A549 (cell line): Measurements from ENCODE around the gene SPTBN4. TPM values are rescaled to one million over a fixed set of nuclear protein-coding genes. Genes with fewer than 3 reads are reported as not detected.

ENCODE experiments used
- ATAC-seq, 2 experiments: fragments of 200-7000 bp in 1 of 2; fragments of >200 bp in 1 of 2; cut with Nextera tagmentation in 1 of 2; cut with Tn5 transposase in 1 of 2; 3 replicates each; pipeline versions ENCODE4 v1.8.0 to v1.9.1; 2018 to 2020; ENCODE audit warnings: mild to moderate bottlenecking in 1 of 2, moderate library complexity in 1 of 2
- CTCF ChIA-PET: fragments of 300-600 bp; sonication (Branson Sonifier 250); formaldehyde crosslinking; extraction: SDS; loops from one replicate; lab custom pipeline; 2021; ENCODE audit warnings: antibody characterized with exemption, inconsistent platforms; lab: Yijun Ruan, JAX
- POLR2A ChIA-PET: fragments of 350-600 bp; formaldehyde crosslinking; extraction: SDS; loops from one replicate; lab custom pipeline; 2021; ENCODE audit warnings: antibody characterized with exemption, inconsistent platforms; lab: Yijun Ruan, JAX
- DNase-seq, 2 experiments: peaks; one replicate each; pipeline versions ENCODE4 v3.0.0 to v3.0.0-alpha.2; 2011 to 2016; ENCODE audit warnings: low read depth in 1 of 2, low spot score in 1 of 2
- FAIRE-seq: peaks from 2 replicates; lab custom pipeline; 2011; peaks lifted over from hg19 to GRCh38; lab: Jason Lieb, UNC
- H3K27ac ChIP-seq, 2 experiments: fragments of >200 bp; sonication (Bioruptor Twin); formaldehyde crosslinking; 3 replicates each; pipeline ENCODE4 v1.5.1; 2016 to 2017
- H3K4me1 ChIP-seq: fragments of >200 bp; sonication (Bioruptor Twin); formaldehyde crosslinking; 3 replicates; pipeline ENCODE4 v1.6.1; 2016
- H3K4me2 ChIP-seq: fragments of >200 bp; sonication (Bioruptor Twin); formaldehyde crosslinking; 3 replicates; pipeline ENCODE4 v1.6.1; 2016
- H3K4me3 ChIP-seq: fragments of >200 bp; sonication (Bioruptor Twin); formaldehyde crosslinking; 3 replicates; pipeline ENCODE4 v1.5.1; 2016
- H3K9me3 ChIP-seq: fragments of >200 bp; sonication (Bioruptor Twin); formaldehyde crosslinking; 3 replicates; pipeline ENCODE4 v1.6.1; 2016
- BHLHE40 ChIP-seq: IDR thresholded peaks from 2 replicates; pipeline ENCODE4 v1.6.1; 2012; ENCODE audit warnings: low read depth, low read length, inconsistent platforms
- CHD2 ChIP-seq: fragments of 150-350 bp; IDR thresholded peaks from 2 replicates; pipeline ENCODE4 v1.6.1; 2014; ENCODE audit warnings: low read length; ENCODE audit not compliant: partially characterized antibody
- CHD4 ChIP-seq: fragments of 200-600 bp; sonication (generic); IDR thresholded peaks from 2 replicates; pipeline ENCODE4 v1.6.1; 2016; ENCODE audit warnings: antibody characterized with exemption, mild to moderate bottlenecking, borderline replicate concordance
- EHF ChIP-seq: fragments of 250-450 bp; sonication (Bioruptor Pico); IDR thresholded peaks from 2 replicates; pipeline ENCODE4 v1.5.0; 2020; ENCODE audit warnings: mild to moderate bottlenecking
- GATA3 ChIP-seq: IDR thresholded peaks from 2 replicates; pipeline ENCODE4 v1.6.1; 2012; ENCODE audit warnings: borderline replicate concordance
- HOXA7 ChIP-seq: fragments of 250-450 bp; sonication (Bioruptor Pico); IDR thresholded peaks from 2 replicates; pipeline ENCODE4 v1.5.0; 2020; ENCODE audit warnings: mild to moderate bottlenecking, moderate library complexity
- HOXB13 ChIP-seq: fragments of 250-450 bp; sonication (Bioruptor Pico); IDR thresholded peaks from 2 replicates; pipeline ENCODE4 v1.5.0; 2020; ENCODE audit warnings: low read depth, mild to moderate bottlenecking, moderate library complexity
- HOXB5 ChIP-seq: fragments of 250-450 bp; sonication (Bioruptor Pico); IDR thresholded peaks from 2 replicates; pipeline ENCODE4 v1.5.0; 2020; ENCODE audit warnings: mild to moderate bottlenecking, moderate library complexity
- KDM1A ChIP-seq: fragments of 200-600 bp; sonication (generic); IDR thresholded peaks from 2 replicates; pipeline ENCODE4 v1.6.1; 2016; ENCODE audit warnings: low read depth, mild to moderate bottlenecking
- KDM5A ChIP-seq: fragments of 200-600 bp; sonication (generic); IDR thresholded peaks from 2 replicates; pipeline ENCODE4 v1.6.1; 2016; ENCODE audit warnings: antibody characterized with exemption, mild to moderate bottlenecking
- MAFK ChIP-seq: fragments of 450-650 bp; IDR thresholded peaks from 2 replicates; pipeline ENCODE4 v1.6.1; 2014; ENCODE audit not compliant: partially characterized antibody
- MAX ChIP-seq: IDR thresholded peaks from 2 replicates; pipeline ENCODE4 v1.6.1; 2012
- MAZ ChIP-seq: fragments of 150-350 bp; IDR thresholded peaks from 2 replicates; pipeline ENCODE4 v1.6.1; 2014; ENCODE audit warnings: antibody characterized with exemption, low read depth, low read length, borderline replicate concordance
- MYC ChIP-seq: IDR thresholded peaks from 2 replicates; pipeline ENCODE4 v1.6.1; 2012; ENCODE audit warnings: mild to moderate bottlenecking, inconsistent platforms, low read length, improper control_type of control experiment, borderline replicate concordance
- NFE2L2 ChIP-seq: fragments of 150-350 bp; conservative IDR thresholded peaks from 2 replicates; pipeline ENCODE4 v1.6.1; 2014; ENCODE audit warnings: low read length
- POLR2A ChIP-seq: IDR thresholded peaks from 2 replicates; pipeline ENCODE4 v1.6.1; 2012; ENCODE audit warnings: mild to moderate bottlenecking, low read length
- RARB ChIP-seq: fragments of 250-450 bp; sonication (Bioruptor Pico); IDR thresholded peaks from 2 replicates; pipeline ENCODE4 v1.8.0; 2021; ENCODE audit warnings: mild to moderate bottlenecking, moderate library complexity
- RFX5 ChIP-seq: fragments of 450-650 bp; IDR thresholded peaks from 2 replicates; pipeline ENCODE4 v1.7.1; 2014; ENCODE audit warnings: antibody characterized with exemption, mild to moderate bottlenecking, moderate library complexity
- SREBF2 ChIP-seq: fragments of 450-650 bp; IDR thresholded peaks from 2 replicates; pipeline ENCODE4 v1.6.1; 2014; ENCODE audit warnings: mild to moderate bottlenecking, moderate library complexity
- TP53 ChIP-seq: fragments of 250-450 bp; sonication (Bioruptor Pico); IDR thresholded peaks from 2 replicates; pipeline ENCODE4 v1.5.0; 2021; ENCODE audit warnings: mild to moderate bottlenecking, moderate library complexity
- WGBS: methylation state at CpG from one replicate; pipeline ENCODE4 v1.1.6; 2017; ENCODE audit errors: missing lambda C conversion rate; 5-methylcytosine and 5-hydroxymethylcytosine counted together
- polyA plus RNA-seq, 4 experiments: library from polyadenylated mRNA; depleted of rRNA in 3 of 4; stranded (reverse); fragments of >200 nt; fragmentation: RNase III in 1 of 4; extraction: RNeasy Plus Mini Kit Qiagen cat#74134 plus additional on column Dnase treatment in 1 of 4; gene quantifications; 2 replicates in 3 of 4; 3 replicates in 1 of 4; pipeline ENCODE4 v1.2.3, GENCODE V29; 2011 to 2017
- TF ChIP-seq, protein P1 (sequence below): IDR thresholded peaks from 2 replicates; pipeline ENCODE4 v1.6.1; 2012; ENCODE audit warnings: low read depth, borderline replicate concordance

SPTBN4 gene
- polyA plus RNA-seq, 2 of the 4 experiments (the other 2 are of a cell fraction), result 1.4 to 2.2 TPM

- Histone ChIP-seq H3K27ac (no peak overlapping the region; a peak in 1 of 6 replicates), H3K4me3 (no peak overlapping the region), H3K4me2 (no peak overlapping the region), H3K9me3 (no peaks in the 10 kb centered on the region)
- CTCF ChIA-PET, result interaction anchor here (0.6 to 15.6 kb wide), 13 partner anchors 8 to 687 kb away, joined by 3 to 423 read pairs (median 4); no protein-coding TSS in a partner anchor
- POLR2A ChIA-PET, result interaction anchor here (0.6 kb wide), 1 partner anchor 12 kb away, joined by 3 read pairs; no protein-coding TSS in a partner anchor
- FAIRE-seq (no peak), DNase-seq (no peak), ATAC-seq (no peak)
- TF ChIP-seq MAFK (no peak), MYC (no peak), RARB (CRISPR knock-in tag) (no peak), RFX5 (no peak), HOXB5 (no peak), GATA3 (no peak), BHLHE40 (no peak), MAZ (no peak), KDM1A (no peak)
- TF ChIP-seq, protein P1, sequence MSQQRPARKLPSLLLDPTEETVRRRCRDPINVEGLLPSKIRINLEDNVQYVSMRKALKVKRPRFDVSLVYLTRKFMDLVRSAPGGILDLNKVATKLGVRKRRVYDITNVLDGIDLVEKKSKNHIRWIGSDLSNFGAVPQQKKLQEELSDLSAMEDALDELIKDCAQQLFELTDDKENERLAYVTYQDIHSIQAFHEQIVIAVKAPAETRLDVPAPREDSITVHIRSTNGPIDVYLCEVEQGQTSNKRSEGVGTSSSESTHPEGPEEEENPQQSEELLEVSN, result no peak
- TF ChIP-seq, all 56 proteins: peak for 0
- WGBS, result 68% methylated on average over 5 of the region's 5 CpGs
- peaks cover 7% of the 10 kb centered on the region; the same call in 2 of the 3 replicates for H3K4me1 ChIP-seq
These were observed 149.4 kb downstream of the SPTBN4 start for GRCh38 chr19:40616178-40616577.

- 89% methylated on average over 17 of the region's 17 CpGs for WGBS
- Histone ChIP-seq H3K4me2 (no peak overlapping the region), H3K4me3 (no peak overlapping the region), H3K9me3 (no peaks in the 10 kb centered on the region)
- CTCF ChIA-PET, result interaction anchor here (1.0 to 15.6 kb wide), 9 partner anchors 8 to 93 kb away, joined by 3 to 423 read pairs (median 4); no protein-coding TSS in a partner anchor
- no peak for TF ChIP-seq GATA3
- no peak for TF ChIP-seq SREBF2
- no peak for TF ChIP-seq KDM5A
- TF ChIP-seq POLR2A, result 0 out of 2 replicates have a peak, but pooled peaks have one; percentile 21
- TF ChIP-seq, all 56 proteins: peak for 1
- ATAC-seq, result no peak
- FAIRE-seq, result no peak
- no peak for DNase-seq
- Histone ChIP-seq H3K27ac (no peak overlapping the region), H3K4me1 (peaks cover 7% of the 10 kb centered on the region; the same call in 2 of the 3 replicates)
- POLR2A ChIA-PET, result no interaction called here
These were observed 150.1 kb downstream of the SPTBN4 start for GRCh38 chr19:40616941-40617340.

DNA sequence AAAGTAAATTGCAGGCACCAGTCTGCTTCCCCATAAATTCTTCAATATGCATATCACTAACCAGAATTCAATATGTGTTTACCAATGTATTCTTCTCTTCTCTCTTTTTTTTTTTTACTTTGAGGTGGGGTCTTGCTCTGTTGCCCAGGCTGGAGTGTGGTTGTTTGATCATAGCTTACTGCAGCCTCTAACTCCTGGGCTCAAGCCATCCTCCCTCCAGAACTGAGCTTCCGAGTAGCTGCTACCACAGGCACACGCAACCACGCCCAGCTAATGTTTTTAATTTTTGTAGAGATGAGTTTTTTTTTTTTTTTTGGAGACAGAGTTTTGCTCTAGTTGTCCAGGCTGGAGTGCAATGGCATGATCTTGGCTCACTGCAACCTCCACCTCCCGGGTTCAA, 151.2 kb downstream of the SPTBN4 start:
- FAIRE-seq, result no peak
- 90% methylated on average over 4 of the region's 4 CpGs for WGBS
- ChIA-PET POLR2A (no interaction called here), CTCF (interaction anchor here (0.6 to 15.6 kb wide), 10 partner anchors 9 to 313 kb away, joined by 3 to 423 read pairs (median 4); no protein-coding TSS in a partner anchor)
- H3K4me3 ChIP-seq, result no peak overlapping the region
- no peak for TF ChIP-seq CHD4
- no peak for TF ChIP-seq HOXA7
- TF ChIP-seq NFE2L2, result no peak
- no peak for TF ChIP-seq HOXB13 (CRISPR knock-in tag)
- TF ChIP-seq TP53, result no peak
- no peak for TF ChIP-seq CHD2
- TF ChIP-seq MAX, result no peak
- no peak for TF ChIP-seq EHF (CRISPR knock-in tag)
- TF ChIP-seq, all 56 proteins: peak for 0
- no peak for DNase-seq
- H3K9me3 ChIP-seq, result no peaks in the 10 kb centered on the region
- H3K4me1 ChIP-seq, result peaks cover 7% of the 10 kb centered on the region; the same call in 2 of the 3 replicates
- ATAC-seq, result no peak
- H3K4me2 ChIP-seq, result no peak overlapping the region
- no peak overlapping the region for H3K27ac ChIP-seq
